GM12873 (cell line): Measurements from ENCODE around the gene CNTNAP2.

Experiments used
- CTCF ChIP-seq: IDR thresholded peaks from 2 replicates; pipeline ENCODE4 v1.5.1; 2012; ENCODE audit warnings: low read depth, mild to moderate bottlenecking, moderate library complexity, low read length, control low read depth; ENCODE audit not compliant: insufficient read depth; ENCODE audit errors: missing control alignments

The CNTNAP2 gene

GRCh38 chr7:147857152-147858140, 1740.8 kb downstream of the CNTNAP2 start:
- no peak for TF ChIP-seq CTCF

GRCh38 chr7:147858421-147858820, 1741.8 kb downstream of the CNTNAP2 start:
- no peak for TF ChIP-seq CTCF

GRCh38 chr7:147859033-147859432, 1742.4 kb downstream of the CNTNAP2 start:
- TF ChIP-seq CTCF, result no peak

GRCh38 chr7:147859486-147859885, 1742.9 kb downstream of the CNTNAP2 start:
- TF ChIP-seq CTCF, result no peak

GRCh38 chr7:147861058-147861716, 1744.6 kb downstream of the CNTNAP2 start:
- no peak for TF ChIP-seq CTCF

- TF ChIP-seq CTCF, result no peak
Observed at GRCh38 chr7:147861945-147862344, 1745.3 kb downstream of the CNTNAP2 start.

GRCh38 chr7:147869456-147869855, 1752.9 kb downstream of the CNTNAP2 start:
- TF ChIP-seq CTCF, result no peak
